HUDEP-2 (cell line): ENCODE results near the gene PTCSC3.

Experiments
- DNase-seq, 76 experiments: peaks; one replicate each; lab custom pipeline; 2025; ENCODE audit not compliant: unreplicated experiment in 76 of 76; lab: John Stamatoyannopoulos, UW

Gene PTCSC3

DNA sequence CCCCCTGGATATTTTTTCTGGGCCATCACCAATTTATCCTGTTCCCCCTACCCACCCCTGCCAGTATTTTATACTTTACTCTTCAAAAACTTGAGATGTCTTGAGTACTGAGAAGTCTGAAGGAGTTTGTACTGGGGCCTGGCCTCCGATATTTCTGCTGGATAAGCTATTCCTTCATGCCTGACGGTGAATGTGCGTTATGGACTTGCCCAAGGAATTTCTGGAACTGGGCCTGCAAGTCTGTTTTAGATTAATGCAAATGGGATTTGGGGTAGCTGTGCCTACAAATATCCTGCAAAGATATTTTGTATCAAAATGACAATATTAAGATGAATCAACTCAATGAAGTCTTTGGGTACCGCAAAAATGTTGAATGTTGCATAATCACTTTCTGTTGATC lies at the start of gene PTCSC3:
PTCSC3 (minus strand) TSS at position 199 of the 400 bp plus-strand sequence.
- no peak for DNase-seq

DNA sequence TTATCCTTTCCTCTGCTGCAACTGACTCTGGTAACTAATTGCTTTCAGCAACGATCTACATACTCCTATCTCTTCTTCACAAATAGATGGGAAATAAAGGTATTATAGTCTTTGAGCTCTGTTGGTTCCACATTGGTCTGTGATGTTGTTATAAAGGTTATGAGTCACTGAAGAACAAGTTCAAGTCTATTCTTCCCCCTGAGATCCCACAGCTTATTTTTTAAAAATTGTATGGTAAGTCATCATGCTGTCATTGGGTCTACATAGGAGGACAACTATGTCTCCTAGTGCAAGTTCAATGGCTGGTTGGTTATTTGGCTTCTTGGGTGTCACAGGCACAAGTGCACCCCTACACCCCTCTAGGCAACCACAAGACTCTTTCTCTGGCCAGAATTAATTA lies 49.6 kb upstream of the PTCSC3 start:
- no peak for DNase-seq

DNA sequence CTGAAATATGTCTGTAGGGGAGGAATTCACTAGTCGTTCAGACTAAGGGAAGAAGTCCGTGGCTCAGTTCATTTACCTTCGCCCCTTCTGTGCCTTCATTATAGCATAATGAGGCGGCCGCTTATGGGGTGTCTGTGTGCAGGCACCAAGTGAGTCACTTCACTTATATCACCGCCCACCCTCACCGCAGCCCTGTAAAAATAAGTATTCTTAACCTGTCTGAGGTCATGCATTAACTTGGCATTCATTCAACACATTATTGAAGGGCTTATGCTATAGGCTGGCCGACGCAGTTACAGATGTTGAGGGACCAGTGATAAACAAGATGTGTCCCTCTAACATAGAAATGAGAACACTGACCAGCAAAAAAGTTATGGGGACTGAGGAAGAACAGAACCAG lies 47.7 kb upstream of the PTCSC3 start:
- no peak for DNase-seq

DNA sequence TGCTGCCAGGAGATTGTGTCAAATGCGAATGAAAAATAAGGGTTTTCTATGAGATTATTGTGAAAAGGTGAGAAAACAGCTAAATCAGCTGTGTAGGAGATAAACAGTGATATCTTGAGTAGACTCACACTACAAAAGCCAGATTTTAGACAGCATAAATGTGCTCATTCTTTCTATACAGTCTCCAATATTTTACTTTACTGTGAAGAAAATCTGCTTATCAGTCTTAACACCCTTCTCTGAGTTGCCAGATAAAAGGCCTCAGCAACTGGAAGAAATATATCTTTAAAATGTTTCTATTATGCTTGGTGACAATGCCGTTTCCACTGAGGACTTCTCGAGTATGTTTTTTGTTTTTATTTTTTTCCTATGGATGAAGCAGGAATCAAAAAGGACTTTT lies 47.0 kb upstream of the PTCSC3 start:
- peak in 9 of 76 experiments; percentile 1 to 39 (median 17) for DNase-seq

DNA sequence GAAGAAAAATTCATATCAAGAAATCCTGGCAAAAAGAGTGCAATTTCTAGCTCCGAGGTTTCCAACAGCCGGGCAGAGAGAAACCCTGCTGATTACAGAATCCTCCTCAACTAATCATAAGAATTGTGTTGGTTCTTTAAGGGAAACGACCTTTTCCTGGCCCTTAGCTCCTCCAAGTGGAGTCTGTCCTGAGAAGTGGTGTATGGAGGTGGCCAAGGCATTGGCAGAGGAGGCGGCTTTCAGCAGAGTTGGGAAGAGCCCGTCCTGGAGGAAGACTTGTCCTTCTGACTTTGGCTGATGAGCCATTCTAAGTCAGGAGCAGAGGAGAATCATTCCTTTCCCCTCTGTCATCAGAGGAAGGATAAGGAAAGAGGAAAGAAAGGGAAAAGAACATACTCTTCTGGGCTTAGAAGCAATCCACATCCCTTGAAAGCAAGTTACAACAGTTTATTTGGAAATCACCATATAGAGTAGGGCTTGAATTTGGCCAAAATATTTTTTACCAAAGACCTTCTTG lies 46.5 kb upstream of the PTCSC3 start:
- DNase-seq = no peak

DNA sequence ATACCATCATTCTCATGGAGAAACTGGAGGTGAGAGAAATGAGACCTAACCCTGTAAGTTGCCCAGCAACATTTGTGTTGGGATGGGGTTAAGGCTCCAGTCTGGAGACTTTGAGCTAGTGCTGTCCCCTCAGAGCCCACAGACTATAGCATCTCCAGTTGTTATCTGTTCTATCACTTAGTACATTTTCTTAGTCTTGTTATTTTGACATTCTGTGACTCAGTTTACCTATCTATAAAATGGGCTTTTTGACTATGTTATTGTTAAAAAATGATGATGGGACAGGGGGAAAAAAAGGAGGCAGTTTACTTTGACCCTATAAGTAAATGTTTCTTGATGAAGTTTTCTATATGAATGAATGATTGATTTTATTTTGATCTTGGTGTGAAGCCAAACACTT lies 45.8 kb upstream of the PTCSC3 start:
- no peak for DNase-seq

DNA sequence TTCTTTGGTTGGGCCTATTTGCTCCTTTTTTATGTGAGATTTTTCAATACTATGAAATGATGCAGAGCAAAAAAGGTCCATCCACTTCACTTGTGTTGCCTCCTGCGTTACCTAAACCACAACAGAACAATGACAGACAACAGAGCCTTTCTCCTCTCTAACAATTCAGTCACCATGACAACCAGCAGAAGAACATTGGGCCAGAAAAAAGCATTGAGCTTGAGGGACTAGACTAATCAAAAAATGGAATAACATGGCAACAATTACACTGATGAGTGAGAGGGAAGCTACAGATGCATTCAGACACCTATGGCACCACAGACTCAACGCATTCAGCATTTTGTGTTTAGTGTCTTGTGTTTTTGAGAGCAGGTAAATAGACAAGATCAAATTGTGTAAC lies 44.6 kb upstream of the PTCSC3 start:
- no peak for DNase-seq

DNA sequence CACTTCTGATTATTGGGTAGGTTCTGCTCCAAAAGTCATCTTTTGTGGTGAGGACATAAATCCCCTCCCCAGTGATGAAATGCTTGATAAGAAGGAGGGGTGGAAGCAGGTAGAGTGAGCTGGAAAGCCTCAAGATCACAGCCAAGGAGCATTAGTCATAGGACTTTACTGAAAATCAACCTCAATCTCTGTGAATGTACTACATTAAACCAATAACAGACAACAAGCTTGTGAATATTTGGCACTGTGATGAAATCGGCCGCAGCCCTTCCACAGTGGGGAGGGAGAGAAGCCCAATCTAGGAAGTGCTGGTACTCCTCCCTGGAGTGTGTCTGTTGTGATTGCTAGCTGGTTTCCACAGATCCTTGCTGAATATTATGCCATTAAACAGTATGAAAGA lies 41.2 kb upstream of the PTCSC3 start:
- DNase-seq = no peak

DNA sequence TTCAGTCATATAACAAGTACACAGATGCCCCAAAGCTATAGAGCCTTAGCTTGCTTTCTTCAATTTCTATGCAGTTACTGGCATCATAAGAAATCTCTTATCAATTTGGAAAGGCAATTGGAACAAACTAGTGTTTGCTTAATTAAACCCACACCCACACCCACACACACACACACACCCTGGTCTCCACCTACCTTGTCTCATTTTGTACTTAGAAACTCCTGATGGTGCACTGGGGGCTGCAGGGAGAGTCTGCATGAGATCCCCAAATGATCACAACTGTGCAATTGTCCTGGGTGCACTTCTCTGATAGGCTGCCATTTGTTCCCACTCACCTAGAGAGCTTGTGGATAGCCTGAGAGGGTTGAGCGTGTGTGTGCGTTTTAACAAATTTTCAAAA lies 40.5 kb upstream of the PTCSC3 start:
- no peak for DNase-seq

DNA sequence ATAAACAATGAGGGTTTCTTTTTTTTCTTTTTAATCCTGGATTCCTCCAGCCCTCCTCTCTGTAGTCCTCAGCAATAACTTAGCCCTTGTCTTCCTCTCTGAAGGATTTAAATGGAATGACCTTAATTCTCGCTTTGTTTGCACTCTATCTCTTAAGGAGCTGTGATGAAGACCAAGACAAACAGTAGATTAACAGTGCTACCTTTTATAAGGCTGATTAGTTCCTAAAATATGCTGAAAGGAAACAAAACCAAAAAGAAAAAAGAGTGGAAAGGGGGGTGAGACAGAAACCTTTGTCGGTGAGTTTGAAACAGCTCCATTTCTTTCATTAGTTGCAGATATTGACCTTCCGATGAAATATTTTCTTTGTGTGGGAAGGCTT lies 38.7 kb upstream of the PTCSC3 start:
- DNase-seq = no peak

DNA sequence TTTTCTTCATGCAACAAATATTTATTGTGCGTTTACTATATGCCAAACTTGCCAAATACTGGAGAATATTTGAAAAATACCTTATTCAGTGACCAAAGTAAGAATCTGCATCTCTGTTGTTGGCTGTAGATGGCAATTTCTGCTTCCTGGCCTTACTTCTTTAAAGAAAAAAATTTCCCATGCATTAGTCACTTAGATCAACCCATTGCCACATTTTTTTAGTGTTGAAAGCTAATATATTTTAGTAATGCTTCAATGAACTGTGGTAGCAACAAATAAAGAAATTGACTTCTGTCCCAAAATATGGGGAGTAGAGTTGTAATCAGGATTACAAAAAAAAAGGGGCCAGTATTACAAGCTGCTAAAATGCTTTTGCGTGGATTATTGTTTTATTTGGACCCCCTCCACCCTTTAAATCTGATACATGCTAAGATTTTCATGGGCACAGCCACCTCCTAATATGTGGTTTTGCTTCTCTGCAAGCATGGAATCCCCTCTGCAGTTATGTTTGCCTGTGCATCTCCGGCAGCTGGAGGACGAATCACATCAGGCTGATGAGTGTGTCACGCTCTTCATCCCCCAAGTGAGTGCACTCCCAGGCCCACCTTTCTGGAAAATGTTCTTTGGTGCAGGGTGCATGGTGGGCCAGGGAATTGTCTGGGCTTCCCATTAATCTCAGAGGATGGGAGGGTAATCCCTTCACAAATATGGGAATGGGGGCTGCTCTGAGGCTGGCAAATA lies 38.1 kb upstream of the PTCSC3 start:
- no peak for DNase-seq

DNA sequence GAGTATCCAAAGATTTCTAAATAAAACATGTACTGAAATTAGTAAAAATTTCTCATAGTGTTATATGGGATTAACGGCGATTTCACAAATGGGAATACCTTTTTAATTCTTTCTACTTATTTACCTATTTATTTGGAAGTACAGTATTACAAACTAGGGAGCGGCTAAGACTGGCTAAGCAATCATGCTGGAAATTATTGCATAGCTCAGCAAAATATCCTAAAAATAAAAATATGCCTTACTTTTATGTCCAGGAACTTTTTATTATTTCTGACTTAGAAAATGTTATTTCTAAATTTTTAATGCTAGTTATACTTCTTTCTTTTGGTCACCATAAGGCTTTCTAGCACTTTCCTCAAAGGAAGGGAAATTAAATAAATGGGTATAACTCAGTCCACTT lies 36.5 kb upstream of the PTCSC3 start:
- DNase-seq = no peak

DNA sequence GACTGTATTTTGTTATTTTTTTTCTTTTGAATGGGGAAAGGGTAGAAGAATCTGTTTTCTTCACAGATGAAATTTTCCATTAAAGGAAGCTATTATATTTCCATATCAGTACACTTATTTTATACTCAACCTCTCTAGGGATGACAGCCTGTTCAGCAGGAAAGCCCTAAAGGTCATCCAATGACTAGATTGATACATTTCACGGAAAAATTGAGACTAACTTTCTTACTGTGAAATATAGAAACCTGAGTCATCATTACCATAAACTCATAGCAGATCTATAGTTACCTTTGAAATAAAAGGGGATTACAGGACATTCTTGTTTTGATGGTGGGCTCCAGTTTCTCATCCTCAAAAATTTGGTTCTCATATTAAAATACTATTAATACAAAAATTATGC lies 36.1 kb upstream of the PTCSC3 start:
- no peak for DNase-seq

DNA sequence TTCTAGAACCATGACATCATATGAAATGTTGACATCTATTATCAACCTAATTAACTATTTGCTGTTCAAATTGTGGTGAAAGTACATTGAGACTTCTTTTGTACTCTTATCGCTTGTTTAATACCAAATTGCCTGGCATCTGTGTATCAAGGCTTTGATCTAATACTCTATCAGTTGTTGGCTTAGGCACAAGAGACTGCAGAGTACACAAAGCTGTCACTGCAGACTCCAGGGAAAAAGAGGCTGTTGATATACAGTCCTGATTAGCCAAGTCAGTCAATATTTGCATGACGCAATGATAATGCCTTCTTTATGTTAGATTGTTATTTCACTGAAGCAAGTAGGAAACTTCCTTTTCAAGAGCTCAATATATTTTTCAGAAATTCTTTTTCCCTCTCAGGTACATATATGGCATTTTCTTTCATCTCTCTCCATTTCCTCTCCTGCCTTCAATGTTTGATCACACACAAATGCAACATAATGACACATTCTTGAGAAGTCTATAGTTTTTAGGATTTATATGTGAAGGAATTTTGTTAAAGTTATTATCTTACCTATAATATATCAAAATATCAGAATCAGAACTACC lies 32.3 kb upstream of the PTCSC3 start:
- no peak for DNase-seq

DNA sequence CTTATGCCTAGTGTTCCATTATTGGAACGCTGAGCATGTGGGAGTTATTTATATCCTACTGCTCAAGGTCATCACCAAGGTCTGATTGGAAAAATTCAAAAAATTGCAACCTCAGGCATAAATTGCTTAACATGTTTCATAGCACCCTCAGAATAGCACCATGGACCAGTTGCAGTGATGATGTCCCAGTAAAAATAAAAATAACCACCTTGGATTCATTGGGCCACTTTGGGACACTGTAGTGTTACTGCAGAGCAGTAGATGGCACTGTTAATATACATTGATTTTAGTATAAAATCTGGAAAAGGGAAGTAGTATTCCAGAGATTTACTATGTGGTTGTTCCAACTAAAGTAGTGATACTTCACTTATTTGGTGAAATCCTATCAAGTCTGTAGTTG lies 31.0 kb upstream of the PTCSC3 start:
- DNase-seq = no peak

DNA sequence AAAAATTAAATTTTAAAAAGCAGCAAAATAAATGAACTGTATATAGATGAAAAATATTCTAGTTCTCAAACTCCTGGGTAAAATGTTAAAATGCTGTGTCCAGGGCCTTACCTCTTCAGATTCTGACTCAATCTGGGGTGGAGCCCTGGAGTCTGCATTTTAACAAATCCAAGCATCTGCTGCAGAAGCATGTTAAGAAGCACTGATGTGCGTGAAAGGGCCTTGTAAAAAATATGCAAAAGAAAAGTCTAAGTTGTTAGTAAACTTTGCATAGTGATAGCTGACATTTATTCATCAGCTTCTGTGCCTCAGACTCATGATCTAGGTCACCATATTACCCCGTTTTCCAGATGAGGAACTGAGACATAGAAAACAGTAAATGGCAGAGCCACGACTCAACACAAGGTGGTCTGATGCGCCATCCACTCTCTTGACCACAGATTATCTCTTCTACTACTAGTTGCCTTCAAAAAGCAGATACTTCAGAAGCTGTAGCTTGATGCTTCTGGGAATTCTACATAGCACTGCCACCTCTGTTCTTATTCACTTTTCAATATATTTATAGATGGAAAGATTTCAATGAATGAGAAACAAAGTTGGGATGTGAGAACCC lies 28.0 kb upstream of the PTCSC3 start:
- no peak for DNase-seq

DNA sequence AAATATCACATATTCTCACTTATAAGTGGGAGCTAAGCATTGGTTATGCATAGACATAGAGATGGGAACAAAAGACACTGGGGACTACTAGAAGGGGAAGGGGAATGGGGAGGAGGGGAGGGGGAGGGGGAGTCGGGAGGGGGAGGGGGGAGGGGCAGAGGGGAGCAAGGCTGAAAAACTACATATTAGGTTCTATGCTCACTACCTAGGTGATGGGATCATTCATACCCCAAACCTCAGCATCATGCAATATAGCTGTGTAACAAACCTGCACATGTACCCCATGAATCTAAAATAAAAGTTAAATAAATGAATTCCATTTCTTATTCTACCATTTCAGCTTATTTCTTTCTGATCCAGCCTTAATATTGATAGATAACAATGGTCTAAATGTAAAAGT lies 21.9 kb upstream of the PTCSC3 start:
- DNase-seq = no peak

DNA sequence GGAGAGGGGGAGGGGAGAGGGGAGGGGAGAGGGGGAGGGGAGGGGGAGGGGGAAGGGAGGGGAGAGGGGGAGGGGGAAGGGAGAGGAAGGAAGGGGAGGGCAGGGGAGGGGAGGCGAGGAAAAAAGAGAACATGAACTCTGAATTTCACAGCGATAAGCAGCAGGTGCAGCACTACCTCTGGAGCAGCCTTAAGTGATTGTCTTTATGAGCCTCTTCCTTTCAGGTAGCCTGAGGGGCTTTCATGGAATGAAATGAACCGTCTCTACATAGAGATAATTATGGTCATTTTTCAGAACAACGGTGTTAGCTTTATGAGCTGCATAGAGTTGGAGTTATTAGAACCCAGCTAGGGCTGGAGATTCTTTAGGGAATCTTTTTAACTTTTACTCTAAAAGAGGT lies 18.1 kb upstream of the PTCSC3 start:
- DNase-seq = no peak

DNA sequence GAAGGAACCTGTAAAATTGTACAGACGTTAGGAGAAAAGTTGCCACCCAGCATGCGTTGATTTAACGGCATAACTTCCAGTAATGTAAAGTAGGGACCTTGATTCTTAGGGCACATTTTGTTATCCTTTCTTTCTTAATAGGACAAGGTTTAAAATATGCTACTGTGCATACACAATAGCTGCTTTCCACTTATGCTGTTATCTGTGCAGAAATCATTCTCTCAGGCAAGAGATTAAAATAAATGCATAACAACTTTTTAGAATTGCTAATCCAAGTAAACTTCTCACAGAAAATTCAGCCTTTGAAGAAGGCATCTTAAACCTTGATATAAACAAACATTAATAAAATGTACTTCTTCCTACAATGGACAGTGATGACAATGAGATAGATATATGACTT lies 16.0 kb upstream of the PTCSC3 start:
- DNase-seq = no peak

DNA sequence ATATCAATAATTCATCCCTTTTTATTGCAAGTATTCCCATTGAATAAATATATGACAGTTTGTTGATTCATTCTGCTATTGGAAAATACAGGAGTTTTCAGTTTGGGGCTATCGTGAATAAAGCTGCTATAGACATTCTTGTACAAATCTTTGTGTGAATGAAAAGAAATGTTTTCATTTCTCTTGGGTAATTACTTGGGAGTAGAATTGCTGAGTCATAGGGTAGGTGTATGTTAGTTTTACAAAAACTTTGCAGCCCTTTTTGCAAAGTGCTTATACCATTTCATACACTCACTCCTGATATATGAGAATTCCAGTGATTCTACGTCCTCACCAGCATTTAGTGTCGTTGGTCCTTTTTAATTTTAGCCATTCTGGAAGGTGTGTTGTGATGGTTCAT lies 6.9 kb upstream of the PTCSC3 start:
- no peak for DNase-seq

DNA sequence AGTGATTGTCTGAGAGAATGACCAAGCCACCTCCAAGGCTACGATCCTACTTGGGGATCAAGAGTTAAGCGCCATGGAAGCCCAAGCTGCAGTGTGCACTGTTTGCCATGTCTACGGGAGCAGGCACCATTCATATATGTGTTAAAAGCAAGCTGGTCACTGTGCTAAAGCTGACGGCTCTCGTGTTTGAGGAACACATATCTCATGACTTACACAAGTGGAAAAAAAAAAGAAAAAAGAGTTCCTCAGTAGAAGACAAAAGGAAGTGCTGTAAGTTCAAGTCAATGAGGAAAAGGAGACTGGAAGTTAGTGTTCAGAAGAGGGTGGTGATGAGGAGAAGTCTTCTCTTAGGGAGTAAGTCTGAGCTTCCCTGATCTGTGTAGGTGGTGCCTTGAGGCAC lies 4.9 kb upstream of the PTCSC3 start:
- no peak for DNase-seq

DNA sequence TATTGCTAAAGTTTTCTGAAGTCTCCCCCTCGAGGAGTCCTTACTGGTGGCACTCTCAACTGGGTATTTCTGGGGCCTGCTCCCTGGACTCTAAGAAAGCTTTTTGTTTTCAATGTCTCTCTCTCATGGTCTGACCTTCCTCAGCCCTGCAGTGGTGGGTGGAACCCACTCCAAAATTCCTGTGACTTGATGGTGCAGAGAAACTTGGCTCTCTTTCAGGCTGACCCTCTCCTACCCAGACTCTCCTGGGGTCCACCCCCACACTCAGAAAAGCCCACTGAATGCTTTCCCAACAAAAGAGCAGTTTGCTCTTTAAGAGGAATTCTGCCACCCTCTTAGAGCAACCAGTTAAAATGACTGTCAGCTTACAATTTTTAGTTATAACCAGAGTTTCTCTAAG lies 967 bp upstream of the PTCSC3 start:
- no peak for DNase-seq
